Colonic mucosa (tissue), 4 donors: ENCODE data around the gene CCDC30. TPM values are rescaled to one million over a fixed set of nuclear protein-coding genes. Genes with fewer than 3 reads are reported as not detected.
"Not testable (repeated sequence)": the region's sequence is repeated elsewhere in the genome, so short reads cannot be mapped to it uniquely, and the experiment has no call there.

Source experiments
- DNase-seq: peaks from one replicate; pipeline ENCODE4 v3.0.0-alpha.2; 2020
- H3K27ac ChIP-seq: fragments of 200-600 bp; one replicate; pipeline ENCODE4 v1.8.0; 2021
- H3K27me3 ChIP-seq: fragments of 200-600 bp; one replicate; pipeline ENCODE4 v1.8.0; 2021
- H3K36me3 ChIP-seq: fragments of 200-600 bp; one replicate; pipeline ENCODE4 v1.8.0; 2021
- H3K4me1 ChIP-seq: fragments of 200-600 bp; one replicate; pipeline ENCODE4 v1.8.0; 2021; ENCODE audit warnings: mild to moderate bottlenecking
- H3K4me3 ChIP-seq: fragments of 200-600 bp; one replicate; pipeline ENCODE4 v1.8.0; 2021
- H3K9ac ChIP-seq, 2 donors: one replicate each; pipeline ENCODE4 v1.7.0; 2013; ENCODE audit warnings: control low read depth in 2 of 2, low read depth in 2 of 2, low read length in 2 of 2
- H3K9me3 ChIP-seq: fragments of 200-600 bp; one replicate; pipeline ENCODE4 v1.8.0; 2021
- intact Hi-C: fragments of 100-400 bp; cut with DNase I; formaldehyde crosslinking; loops from one replicate; pipeline ENCODE4 v1.14.1; 2022
- total RNA-seq, 2 donors: library from RNA; stranded (reverse); fragmentation: NEBNext Ultra II Directional in 1 of 2; extraction: Animal tissue kit (Norgen Biotek cat#: 25700) in 1 of 2; gene quantifications; one replicate each; pipeline ENCODE4 v1.2.1, GENCODE V29; 2021
- TF ChIP-seq, protein P1 (sequence below): fragments of 200-600 bp; IDR thresholded peaks from one replicate; pipeline ENCODE4 v1.8.0; 2022; ENCODE audit warnings: antibody characterized with exemption, mild to moderate bottlenecking
- donor health status: healthy.
- donor health status: DM: no; HTN: no; CAD: no.
- donor health status: DM: no; HTN: no; CAD: no.

Gene CCDC30
- total RNA-seq, 2 donors from 2014 or later = 1.5 to 1.8 TPM

- TF ChIP-seq, protein P1, sequence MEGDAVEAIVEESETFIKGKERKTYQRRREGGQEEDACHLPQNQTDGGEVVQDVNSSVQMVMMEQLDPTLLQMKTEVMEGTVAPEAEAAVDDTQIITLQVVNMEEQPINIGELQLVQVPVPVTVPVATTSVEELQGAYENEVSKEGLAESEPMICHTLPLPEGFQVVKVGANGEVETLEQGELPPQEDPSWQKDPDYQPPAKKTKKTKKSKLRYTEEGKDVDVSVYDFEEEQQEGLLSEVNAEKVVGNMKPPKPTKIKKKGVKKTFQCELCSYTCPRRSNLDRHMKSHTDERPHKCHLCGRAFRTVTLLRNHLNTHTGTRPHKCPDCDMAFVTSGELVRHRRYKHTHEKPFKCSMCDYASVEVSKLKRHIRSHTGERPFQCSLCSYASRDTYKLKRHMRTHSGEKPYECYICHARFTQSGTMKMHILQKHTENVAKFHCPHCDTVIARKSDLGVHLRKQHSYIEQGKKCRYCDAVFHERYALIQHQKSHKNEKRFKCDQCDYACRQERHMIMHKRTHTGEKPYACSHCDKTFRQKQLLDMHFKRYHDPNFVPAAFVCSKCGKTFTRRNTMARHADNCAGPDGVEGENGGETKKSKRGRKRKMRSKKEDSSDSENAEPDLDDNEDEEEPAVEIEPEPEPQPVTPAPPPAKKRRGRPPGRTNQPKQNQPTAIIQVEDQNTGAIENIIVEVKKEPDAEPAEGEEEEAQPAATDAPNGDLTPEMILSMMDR = no peak
- H3K9ac ChIP-seq = no peak overlapping the region
- H3K36me3 ChIP-seq = no peaks in the 10 kb centered on the region
- no peak overlapping the region for H3K27ac ChIP-seq
- intact Hi-C loops = no loop called here
- H3K27me3 ChIP-seq = no peaks in the 10 kb centered on the region
- H3K4me1 ChIP-seq = no peaks in the 10 kb centered on the region
- H3K4me3 ChIP-seq = no peak overlapping the region
- no peak for DNase-seq
- H3K9me3 ChIP-seq = no peaks in the 10 kb centered on the region
These were observed 155.8 kb downstream of the CCDC30 start for GRCh38 chr1:42618866-42619265.

GRCh38 chr1:42620307-42620706 lies 157.2 kb downstream of the CCDC30 start:
- TF ChIP-seq, protein P1 = no peak
- no peaks in the 10 kb centered on the region for H3K9me3 ChIP-seq
- no peaks in the 10 kb centered on the region for H3K27me3 ChIP-seq
- H3K4me1 ChIP-seq = no peaks in the 10 kb centered on the region
- H3K27ac ChIP-seq = no peak overlapping the region
- no peaks in the 10 kb centered on the region for H3K36me3 ChIP-seq
- intact Hi-C loops = no loop called here
- no peak overlapping the region for H3K4me3 ChIP-seq
- no peak overlapping the region for H3K9ac ChIP-seq
- DNase-seq = no peak

DNA sequence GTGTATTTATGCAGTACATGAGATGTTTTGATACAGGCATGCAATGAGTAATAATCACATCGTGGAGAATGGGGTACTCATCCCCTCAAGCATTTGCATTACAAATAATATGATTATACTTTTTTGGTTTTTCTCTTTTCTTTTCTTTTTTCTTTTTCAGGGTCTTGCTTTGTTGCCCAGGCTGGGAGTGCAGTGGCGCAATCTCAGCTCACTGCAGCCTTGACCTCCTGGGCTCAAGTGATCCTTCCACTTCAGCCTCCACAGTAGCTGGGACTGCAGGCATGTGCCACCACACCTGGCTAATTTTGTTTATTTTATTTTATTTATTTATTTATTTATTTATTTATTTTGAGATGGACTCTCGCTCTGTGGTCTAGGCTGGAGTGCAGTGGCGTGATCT lies 158.1 kb downstream of the CCDC30 start:
- intact Hi-C loops, H3K4me3 ChIP-seq, H3K36me3 ChIP-seq, H3K9me3 ChIP-seq, H3K27ac ChIP-seq, DNase-seq, H3K4me1 ChIP-seq, H3K27me3 ChIP-seq, H3K9ac ChIP-seq: not testable (repeated sequence)

GRCh38 chr1:42627205-42627604 lies 164.1 kb downstream of the CCDC30 start:
- H3K27ac ChIP-seq, intact Hi-C loops, DNase-seq, H3K4me3 ChIP-seq, H3K4me1 ChIP-seq, H3K27me3 ChIP-seq, H3K9me3 ChIP-seq, H3K36me3 ChIP-seq, H3K9ac ChIP-seq: not testable (repeated sequence)

- H3K4me1 ChIP-seq = no peaks in the 10 kb centered on the region
- H3K9me3 ChIP-seq = no peaks in the 10 kb centered on the region
- H3K27me3 ChIP-seq = no peaks in the 10 kb centered on the region
- DNase-seq = no peak
- no peaks in the 10 kb centered on the region for H3K36me3 ChIP-seq
- H3K4me3 ChIP-seq = no peak overlapping the region
- H3K27ac ChIP-seq = no peak overlapping the region
- intact Hi-C loops = no loop called here
- no peak overlapping the region for H3K9ac ChIP-seq
- TF ChIP-seq, protein P1 = no peak
These were observed 176.0 kb downstream of the CCDC30 start for GRCh38 chr1:42639116-42639515.

- intact Hi-C loops = no loop called here
- Histone ChIP-seq H3K9ac (no peak overlapping the region), H3K27me3 (no peaks in the 10 kb centered on the region), H3K4me3 (no peak overlapping the region), H3K27ac (no peak overlapping the region), H3K36me3 (no peaks in the 10 kb centered on the region), H3K4me1 (no peaks in the 10 kb centered on the region), H3K9me3 (no peaks in the 10 kb centered on the region)
- DNase-seq = no peak
- TF ChIP-seq, protein P1 = no peak
These were observed 183.0 kb downstream of the CCDC30 start for GRCh38 chr1:42646056-42646455.

DNA sequence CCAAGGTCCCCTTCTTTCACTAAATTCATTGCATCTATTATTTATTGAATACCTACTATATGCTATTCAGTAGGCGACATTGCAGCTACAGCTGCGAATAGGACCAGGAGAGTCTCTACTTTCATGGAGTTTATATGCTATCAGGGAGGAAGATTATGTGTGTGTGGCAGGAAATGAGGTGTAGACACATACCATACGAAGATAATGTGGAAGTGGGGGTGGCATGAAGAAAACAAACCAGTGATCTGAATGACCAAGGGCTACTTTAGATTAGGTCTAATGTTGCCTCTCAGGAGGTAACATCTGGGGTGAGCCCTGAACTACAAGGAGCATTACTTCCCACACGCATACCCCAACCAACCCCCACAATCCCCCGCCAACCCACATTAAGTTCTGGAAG lies 194.1 kb downstream of the CCDC30 start:
- peak overlapping the region; percentile 63 for H3K27ac ChIP-seq
- no peak overlapping the region for H3K9ac ChIP-seq
- no peak for DNase-seq
- no peaks in the 10 kb centered on the region for H3K36me3 ChIP-seq
- no peaks in the 10 kb centered on the region for H3K9me3 ChIP-seq
- intact Hi-C loops = no loop called here
- no peak overlapping the region for H3K4me3 ChIP-seq
- TF ChIP-seq, protein P1 = no peak
- peaks cover 6% of the 10 kb centered on the region for H3K4me1 ChIP-seq
- no peaks in the 10 kb centered on the region for H3K27me3 ChIP-seq
